ENCODE measurements around the gene PTCD3.

Gene PTCD3

DNA sequence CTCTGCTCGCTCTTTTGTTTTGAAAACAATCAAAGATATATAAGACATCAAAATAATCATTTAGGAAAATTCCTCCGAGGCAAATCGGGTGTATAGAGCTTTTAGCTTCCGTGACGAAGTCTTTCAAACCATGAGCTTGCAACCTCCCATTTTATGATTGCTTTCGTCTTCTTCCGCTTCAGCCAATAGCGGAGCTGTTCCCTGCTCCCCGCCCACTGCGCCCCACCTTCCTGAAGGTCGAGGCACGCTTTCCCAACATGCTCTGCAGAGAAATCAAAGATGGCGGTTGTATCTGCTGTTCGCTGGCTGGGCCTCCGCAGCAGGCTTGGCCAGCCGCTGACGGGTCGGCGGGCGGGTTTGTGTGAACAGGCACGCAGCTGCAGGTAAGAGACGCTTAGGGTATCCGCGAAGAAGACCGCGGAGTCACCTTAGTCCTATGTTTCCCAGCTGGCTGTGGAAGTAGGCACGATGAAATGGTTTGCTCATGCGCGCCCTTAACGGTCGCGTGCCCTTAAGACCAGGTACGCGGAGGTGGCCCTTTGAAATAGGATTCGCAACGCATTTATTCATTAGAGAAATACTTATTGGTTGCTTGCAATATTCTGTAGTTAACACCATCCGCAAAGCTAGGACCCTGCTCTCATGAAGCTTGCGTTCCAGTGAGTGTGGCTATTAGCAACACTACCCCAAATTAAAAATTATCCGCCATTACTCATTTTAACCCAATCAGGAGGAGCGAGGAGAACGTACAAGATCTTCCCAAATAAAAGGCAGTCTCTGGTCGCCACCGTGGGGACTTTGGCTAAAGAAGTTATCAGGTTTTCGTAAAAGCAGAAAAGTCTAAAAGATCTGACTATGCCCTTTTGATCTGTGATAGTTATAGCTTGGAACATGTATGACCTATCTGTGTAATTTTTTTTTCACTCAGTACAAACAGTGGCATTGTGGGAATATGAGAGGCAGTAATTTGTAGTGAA lies at the start of gene PTCD3:
Gene PTCD3 (plus strand): TSS at position 267 of the 977 bp plus-strand sequence. CDS start 13 bp downstream, at position 280.
- TF ChIP-seq, protein P1, sequence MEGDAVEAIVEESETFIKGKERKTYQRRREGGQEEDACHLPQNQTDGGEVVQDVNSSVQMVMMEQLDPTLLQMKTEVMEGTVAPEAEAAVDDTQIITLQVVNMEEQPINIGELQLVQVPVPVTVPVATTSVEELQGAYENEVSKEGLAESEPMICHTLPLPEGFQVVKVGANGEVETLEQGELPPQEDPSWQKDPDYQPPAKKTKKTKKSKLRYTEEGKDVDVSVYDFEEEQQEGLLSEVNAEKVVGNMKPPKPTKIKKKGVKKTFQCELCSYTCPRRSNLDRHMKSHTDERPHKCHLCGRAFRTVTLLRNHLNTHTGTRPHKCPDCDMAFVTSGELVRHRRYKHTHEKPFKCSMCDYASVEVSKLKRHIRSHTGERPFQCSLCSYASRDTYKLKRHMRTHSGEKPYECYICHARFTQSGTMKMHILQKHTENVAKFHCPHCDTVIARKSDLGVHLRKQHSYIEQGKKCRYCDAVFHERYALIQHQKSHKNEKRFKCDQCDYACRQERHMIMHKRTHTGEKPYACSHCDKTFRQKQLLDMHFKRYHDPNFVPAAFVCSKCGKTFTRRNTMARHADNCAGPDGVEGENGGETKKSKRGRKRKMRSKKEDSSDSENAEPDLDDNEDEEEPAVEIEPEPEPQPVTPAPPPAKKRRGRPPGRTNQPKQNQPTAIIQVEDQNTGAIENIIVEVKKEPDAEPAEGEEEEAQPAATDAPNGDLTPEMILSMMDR (IDR thresholded peaks at IDR 0.05), result no peak

DNA sequence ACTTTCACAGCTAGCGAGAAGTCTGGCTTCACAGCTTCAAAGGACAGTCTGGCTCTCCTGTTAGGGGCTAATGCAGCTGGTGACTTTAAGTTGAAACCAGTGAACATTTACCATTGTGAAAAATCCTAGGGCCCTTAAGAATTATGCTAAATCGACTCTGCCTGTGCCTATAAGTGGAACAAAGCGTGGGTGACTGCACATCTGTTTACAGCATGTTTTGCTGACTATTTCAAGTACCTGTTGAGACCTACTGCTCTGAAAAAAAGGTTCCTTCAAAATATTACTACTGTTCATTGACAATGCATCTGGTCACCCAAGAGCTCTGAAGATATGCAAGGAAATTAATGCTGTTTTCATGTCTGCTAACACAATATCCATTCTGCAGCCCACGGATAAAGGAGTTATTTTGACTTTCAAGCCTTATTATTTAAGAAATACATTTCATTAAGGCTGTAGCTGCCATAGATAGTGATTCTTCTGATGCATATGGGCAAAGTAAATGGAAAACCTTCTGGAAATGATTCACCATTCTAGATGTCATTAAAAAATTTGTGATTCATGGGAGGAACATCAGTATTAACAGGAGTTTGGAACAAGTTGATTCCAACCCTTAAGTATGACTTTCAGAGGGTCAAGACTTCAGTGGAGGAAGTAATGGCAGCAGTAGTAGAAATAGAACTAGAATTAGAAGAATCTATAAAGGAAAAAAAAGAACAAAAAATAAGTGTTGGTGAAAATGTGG lies 49.3 kb upstream of the PTCD3 start:
- TF ChIP-seq, protein P1 (IDR thresholded peaks at IDR 0.05), result no peak

DNA sequence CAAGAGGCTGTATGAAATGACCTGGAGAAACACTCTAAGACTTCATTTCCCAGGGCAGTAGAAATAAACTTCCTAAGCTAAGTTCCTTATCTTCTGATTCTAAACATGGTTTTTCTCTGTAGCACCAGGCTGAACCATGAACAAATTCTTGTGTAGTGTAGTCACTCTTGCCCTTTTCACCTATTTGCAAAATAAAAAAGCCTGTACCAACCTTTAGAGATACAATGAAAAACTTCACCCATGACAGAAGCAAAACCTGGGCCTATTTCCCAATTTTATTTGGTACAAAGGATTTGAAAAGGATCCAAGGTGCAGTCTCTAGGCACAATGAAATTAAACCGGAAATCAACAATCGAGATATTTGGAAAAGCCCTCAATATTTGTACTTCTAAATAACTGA lies 44.0 kb upstream of the PTCD3 start:
- TF ChIP-seq, protein P1 (IDR thresholded peaks at IDR 0.05), result no peak

DNA sequence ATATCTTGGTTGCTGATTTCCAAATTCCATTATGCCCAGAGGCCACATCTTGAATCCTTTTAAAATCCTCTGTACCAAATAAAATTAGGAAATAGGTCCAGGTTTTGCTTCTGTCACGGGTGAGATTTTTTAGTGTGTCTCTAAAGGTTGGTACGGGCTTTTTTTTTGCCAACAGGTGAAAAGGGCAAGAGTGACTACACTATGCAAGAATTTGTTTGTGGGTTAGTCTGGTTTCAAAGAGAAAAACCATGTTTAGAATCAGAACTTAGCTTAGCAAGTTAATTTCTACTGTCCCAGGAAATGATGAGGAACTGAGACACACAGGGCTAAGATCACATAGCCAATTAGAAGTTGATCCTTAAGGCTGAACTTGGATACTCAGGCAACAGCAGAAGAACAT lies 42.0 kb upstream of the PTCD3 start:
- TF ChIP-seq, protein P1 (IDR thresholded peaks at IDR 0.05), result no peak

DNA sequence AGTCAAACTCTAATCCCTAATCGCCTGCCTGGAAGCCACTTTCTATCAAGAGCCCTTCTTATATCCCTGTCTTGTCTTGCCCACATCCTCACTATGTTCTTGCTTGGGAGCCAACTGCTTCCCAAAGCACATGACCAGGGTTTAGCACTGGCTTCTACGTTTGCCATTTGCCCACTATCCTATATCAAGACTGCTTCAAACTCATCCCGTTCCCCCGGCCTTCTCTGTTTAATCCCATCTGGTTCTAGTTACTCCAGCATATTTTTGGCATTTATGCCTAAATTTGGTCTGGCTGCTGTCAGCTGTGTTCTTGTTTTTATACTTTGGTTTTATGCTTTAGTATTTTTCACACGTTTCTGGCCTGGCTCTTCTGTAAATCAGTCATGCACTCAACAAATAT lies 40.5 kb upstream of the PTCD3 start:
- TF ChIP-seq, protein P1 (IDR thresholded peaks at IDR 0.05), result no peak

DNA sequence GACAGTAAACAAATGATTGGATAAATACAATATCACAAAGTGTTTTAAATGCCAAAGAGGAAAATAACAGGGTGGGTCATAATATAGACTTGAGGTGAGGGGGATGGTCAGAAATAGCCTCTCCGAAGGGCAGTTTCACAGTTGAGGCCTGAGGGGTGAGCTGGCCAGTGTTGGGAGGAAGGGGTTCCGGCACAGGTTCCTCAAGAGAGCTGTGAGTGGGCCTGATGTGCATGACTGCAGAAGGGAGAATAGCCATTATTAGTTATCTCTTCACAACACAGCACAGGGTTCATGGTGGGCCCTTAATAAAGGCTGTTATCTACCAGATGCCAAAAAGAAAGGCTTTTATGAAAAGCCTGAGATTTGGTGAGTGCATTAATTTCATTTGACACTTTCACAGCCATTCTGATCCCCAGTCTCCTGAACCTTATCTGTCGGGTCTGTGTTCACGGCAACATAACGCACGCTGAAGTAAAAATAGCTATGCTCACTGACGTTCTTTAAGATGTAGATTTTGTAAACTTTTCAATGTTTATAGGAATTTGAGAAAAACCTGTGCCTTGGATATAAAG lies 39.9 kb upstream of the PTCD3 start:
- TF ChIP-seq, protein P1 (IDR thresholded peaks at IDR 0.05), result no peak

DNA sequence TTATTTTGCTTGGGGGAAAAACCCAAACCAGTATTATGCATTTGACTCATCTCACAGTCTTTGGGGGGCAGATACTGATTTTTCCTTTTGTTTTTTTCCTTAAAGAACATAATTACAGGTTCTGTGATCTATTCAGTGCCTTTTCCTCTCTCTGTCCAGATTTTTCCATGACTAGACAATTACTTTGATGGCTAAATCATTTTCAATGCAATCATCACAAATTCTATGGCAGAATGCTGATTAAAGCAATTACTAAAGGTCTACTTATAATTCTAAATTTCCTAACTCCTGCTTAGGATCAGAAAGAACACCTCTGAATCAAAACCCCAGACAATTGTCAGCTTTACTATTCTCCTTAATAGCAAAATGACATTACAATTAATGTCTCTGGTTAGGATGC lies 39.1 kb upstream of the PTCD3 start:
- TF ChIP-seq, protein P1 (IDR thresholded peaks at IDR 0.05), result no peak

All from LNCAP (cell line).